ENCODE measurements around the gene FNDC3B. TPM values are rescaled to one million over a fixed set of nuclear protein-coding genes. Genes with fewer than 3 reads are reported as not detected.

The FNDC3B gene
- total RNA-seq, 4 donors from 2014 or later: 131 to 179 (median 170) TPM

DNA sequence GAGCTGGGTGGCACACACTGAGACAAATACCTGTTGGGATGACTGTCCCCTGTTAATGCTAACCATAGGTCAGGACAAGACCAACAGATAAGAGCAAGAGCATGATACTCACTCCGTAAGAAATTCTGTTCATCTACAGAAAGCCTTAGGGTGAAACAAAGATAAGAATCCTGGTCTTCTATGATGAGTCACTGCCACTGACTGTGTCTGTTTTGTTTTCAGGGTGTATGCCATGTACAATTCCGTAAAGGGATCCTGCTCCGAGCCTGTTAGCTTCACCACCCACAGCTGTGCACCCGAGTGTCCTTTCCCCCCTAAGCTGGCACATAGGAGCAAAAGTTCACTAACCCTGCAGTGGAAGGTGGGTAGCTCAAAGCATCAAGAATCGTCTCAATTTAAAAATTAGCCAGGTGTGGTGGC is 267.8 kb downstream of the FNDC3B start:
- TF ChIP-seq, protein P1, sequence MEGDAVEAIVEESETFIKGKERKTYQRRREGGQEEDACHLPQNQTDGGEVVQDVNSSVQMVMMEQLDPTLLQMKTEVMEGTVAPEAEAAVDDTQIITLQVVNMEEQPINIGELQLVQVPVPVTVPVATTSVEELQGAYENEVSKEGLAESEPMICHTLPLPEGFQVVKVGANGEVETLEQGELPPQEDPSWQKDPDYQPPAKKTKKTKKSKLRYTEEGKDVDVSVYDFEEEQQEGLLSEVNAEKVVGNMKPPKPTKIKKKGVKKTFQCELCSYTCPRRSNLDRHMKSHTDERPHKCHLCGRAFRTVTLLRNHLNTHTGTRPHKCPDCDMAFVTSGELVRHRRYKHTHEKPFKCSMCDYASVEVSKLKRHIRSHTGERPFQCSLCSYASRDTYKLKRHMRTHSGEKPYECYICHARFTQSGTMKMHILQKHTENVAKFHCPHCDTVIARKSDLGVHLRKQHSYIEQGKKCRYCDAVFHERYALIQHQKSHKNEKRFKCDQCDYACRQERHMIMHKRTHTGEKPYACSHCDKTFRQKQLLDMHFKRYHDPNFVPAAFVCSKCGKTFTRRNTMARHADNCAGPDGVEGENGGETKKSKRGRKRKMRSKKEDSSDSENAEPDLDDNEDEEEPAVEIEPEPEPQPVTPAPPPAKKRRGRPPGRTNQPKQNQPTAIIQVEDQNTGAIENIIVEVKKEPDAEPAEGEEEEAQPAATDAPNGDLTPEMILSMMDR (IDR thresholded peaks at IDR 0.05; ENCODE audit: low read depth): no peak

GRCh38 chr3:172309059-172309458 is 269.7 kb downstream of the FNDC3B start:
- TF ChIP-seq, protein P1 (IDR thresholded peaks at IDR 0.05; ENCODE audit: low read depth): no peak

- TF ChIP-seq, protein P1 (IDR thresholded peaks at IDR 0.05; ENCODE audit: low read depth): no peak
Measured at GRCh38 chr3:172309741-172310427, 270.5 kb downstream of the FNDC3B start.

DNA sequence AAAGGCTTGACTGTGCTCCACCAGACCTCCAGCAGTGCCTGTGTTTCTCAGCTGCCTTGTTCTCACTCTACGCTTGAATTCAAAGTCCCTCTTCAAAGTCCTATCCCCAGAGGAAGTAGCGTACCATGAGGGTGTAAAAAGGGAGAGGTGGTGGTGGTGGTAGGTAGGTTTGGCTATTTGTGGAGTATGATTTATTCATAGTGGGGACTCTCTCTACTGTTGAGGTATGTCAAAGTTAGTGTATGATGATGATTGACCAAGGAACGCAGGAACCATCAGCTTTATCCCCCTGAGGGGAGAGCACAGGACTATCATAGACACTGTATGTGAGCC is 271.0 kb downstream of the FNDC3B start:
- TF ChIP-seq, protein P1 (IDR thresholded peaks at IDR 0.05; ENCODE audit: low read depth): no peak

DNA sequence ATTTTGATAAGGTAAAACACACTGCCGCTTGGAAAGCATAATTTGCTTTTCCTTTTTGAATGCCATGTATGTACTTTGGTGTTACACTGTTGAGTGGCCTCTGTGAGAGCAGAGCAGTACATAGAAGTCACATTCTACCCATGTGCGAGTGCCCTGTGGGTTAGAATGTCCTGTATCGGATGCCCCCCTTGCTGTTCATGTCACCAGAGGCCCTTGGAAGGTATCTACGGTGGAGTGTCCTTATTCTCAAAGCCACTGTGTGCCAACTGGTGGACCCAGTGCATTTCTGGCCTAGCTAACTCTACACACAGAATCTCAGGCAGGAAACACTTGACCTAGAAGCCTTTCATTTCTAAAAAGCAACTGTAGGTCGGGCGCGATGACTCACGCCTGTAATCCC is 271.8 kb downstream of the FNDC3B start:
- TF ChIP-seq, protein P1 (IDR thresholded peaks at IDR 0.05; ENCODE audit: low read depth): no peak

DNA sequence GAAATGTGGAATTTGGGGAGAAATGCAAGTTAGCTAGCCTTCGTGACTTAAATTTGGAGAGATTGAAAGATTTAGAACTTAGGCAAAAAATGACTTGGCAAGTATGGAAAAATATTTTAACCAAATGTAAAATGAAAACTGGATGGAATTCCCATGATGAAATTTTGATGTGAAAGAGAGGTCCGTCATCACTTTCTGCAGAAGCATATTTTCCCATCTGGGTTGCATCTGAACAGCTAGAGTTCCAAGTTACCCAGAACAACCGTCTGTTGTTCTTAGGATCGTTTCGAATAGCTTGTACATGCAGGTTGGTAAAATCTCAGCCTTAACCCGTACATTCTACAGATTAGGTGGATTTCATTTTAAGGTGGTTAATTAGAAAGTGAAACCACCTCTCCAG is 272.6 kb downstream of the FNDC3B start:
- TF ChIP-seq, protein P1 (IDR thresholded peaks at IDR 0.05; ENCODE audit: low read depth): no peak

DNA sequence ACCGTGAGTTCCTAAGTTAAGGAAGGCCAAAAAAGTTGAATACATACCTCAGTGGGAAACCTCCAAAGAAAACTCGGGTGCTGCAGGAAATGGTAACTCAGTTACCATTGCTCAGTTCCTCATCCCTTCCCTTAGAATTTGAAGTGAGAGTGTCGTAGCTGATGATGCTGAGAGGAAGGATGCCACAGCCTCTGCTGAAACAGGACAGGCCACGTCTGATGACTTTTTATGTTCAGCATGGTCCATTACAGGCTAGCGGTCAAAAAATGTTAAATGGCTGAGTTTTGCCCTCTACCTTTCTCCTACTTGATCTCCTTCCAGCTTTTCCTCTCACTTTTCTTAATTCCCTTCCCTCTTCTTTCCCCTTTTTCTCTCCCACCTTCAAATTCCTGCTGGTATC is 273.3 kb downstream of the FNDC3B start:
- TF ChIP-seq, protein P1 (IDR thresholded peaks at IDR 0.05; ENCODE audit: low read depth): no peak
